ENCODE data around the gene BZW1. TPM values are rescaled to one million over a fixed set of nuclear protein-coding genes. Genes with fewer than 3 reads are reported as not detected.

Gene BZW1
- polyA plus RNA-seq, 1 of the 3 experiments (the other 2 are of a cell fraction) = 131 TPM

DNA sequence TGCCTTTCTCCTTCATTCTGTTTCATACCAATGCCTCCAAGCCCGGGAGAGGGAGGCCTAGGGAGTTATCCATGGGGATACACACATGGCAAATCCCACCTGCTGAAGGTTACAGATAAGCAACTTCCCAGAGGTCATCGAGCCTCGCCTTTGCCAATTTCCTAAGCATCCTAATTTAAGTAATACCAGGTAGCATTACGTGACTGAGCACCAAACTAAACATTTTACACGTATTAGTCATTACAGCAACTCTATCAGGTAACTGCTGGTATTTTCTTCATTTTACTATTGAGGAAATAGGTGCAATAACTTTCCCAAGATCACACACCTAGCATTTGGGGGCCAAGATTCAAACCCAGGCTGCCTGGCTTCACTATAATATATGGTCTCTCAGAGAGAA is 30.1 kb upstream of the BZW1 start:
- no peak for DNase-seq
- ChIA-PET CTCF (no interaction called here), POLR2A (no interaction called here)
- no peak overlapping the region for H3K4me2 ChIP-seq
- no peaks in the 10 kb centered on the region for H3K36me3 ChIP-seq (replicated peaks in 1 of 2; ENCODE audit: control insufficient read depth in 1 of 2, insufficient read depth in 2 of 2, low read length in 1 of 2)
- no peaks in the 10 kb centered on the region for H3K79me2 ChIP-seq (ENCODE audit: insufficient read depth)
- H3K9me2 ChIP-seq = no peaks in the 10 kb centered on the region
- H3K4me3 ChIP-seq (ENCODE audit: low read depth in 2 of 2, low read length in 1 of 2) = no peak overlapping the region
- TF ChIP-seq GABPA (IDR thresholded peaks at IDR 0.05; ENCODE audit: low read depth) = no peak
- TF ChIP-seq ZBTB33 (IDR thresholded peaks at IDR 0.05; ENCODE audit: borderline replicate concordance, low read depth) = no peak
- no peak for TF ChIP-seq FOXM1 (IDR thresholded peaks at IDR 0.05; ENCODE audit: low read depth)
- no peak for TF ChIP-seq SIN3A (IDR thresholded peaks at IDR 0.05; ENCODE audit: borderline replicate concordance, low read depth, low read length)
- TF ChIP-seq TAF1 (IDR thresholded peaks at IDR 0.05; ENCODE audit: borderline replicate concordance, low read depth, low read length) = no peak
- TF ChIP-seq EZH2phosphoT487 (IDR thresholded peaks at IDR 0.05; ENCODE audit: borderline replicate concordance, low read depth) = no peak
- TF ChIP-seq PBX3 (IDR thresholded peaks at IDR 0.05) = no peak
- no peak for TF ChIP-seq POLR2AphosphoS5 (IDR thresholded peaks at IDR 0.05; ENCODE audit: low read depth, low read length)
- TF ChIP-seq RFX5 (IDR thresholded peaks at IDR 0.05; ENCODE audit: low read length) = no peak
- TF ChIP-seq, protein P1, sequence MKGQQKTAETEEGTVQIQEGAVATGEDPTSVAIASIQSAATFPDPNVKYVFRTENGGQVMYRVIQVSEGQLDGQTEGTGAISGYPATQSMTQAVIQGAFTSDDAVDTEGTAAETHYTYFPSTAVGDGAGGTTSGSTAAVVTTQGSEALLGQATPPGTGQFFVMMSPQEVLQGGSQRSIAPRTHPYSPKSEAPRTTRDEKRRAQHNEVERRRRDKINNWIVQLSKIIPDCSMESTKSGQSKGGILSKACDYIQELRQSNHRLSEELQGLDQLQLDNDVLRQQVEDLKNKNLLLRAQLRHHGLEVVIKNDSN (IDR thresholded peaks at IDR 0.05; ENCODE audit: borderline replicate concordance, low read depth) = no peak
- TF ChIP-seq, protein P2, sequence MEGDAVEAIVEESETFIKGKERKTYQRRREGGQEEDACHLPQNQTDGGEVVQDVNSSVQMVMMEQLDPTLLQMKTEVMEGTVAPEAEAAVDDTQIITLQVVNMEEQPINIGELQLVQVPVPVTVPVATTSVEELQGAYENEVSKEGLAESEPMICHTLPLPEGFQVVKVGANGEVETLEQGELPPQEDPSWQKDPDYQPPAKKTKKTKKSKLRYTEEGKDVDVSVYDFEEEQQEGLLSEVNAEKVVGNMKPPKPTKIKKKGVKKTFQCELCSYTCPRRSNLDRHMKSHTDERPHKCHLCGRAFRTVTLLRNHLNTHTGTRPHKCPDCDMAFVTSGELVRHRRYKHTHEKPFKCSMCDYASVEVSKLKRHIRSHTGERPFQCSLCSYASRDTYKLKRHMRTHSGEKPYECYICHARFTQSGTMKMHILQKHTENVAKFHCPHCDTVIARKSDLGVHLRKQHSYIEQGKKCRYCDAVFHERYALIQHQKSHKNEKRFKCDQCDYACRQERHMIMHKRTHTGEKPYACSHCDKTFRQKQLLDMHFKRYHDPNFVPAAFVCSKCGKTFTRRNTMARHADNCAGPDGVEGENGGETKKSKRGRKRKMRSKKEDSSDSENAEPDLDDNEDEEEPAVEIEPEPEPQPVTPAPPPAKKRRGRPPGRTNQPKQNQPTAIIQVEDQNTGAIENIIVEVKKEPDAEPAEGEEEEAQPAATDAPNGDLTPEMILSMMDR (IDR thresholded peaks at IDR 0.05) = no peak
- no peak for TF ChIP-seq FOSL2 (IDR thresholded peaks at IDR 0.05; ENCODE audit: borderline replicate concordance, low read depth)
- no peak for TF ChIP-seq NFIC (IDR thresholded peaks at IDR 0.05; ENCODE audit: borderline replicate concordance)
- TF ChIP-seq ELF1 (IDR thresholded peaks at IDR 0.05) = no peak
- no peak for TF ChIP-seq MXI1 (IDR thresholded peaks at IDR 0.05; ENCODE audit: low read depth, low read length)
- no peak for TF ChIP-seq JUND (IDR thresholded peaks at IDR 0.05)
- no peak for TF ChIP-seq SMC3 (IDR thresholded peaks at IDR 0.05; ENCODE audit: low read depth, low read length)
- TF ChIP-seq EP300 (IDR thresholded peaks at IDR 0.05; ENCODE audit: borderline replicate concordance in 1 of 2, low read depth in 1 of 2, low read length in 1 of 2) = no peak
- H3K9me3 ChIP-seq = no peaks in the 10 kb centered on the region
- no peaks in the 10 kb centered on the region for H4K20me1 ChIP-seq (ENCODE audit: insufficient read depth)
- H3F3A ChIP-seq (replicated peaks; ENCODE audit: insufficient read depth) = peaks cover 13% of the 10 kb centered on the region
- H3K4me1 ChIP-seq (ENCODE audit: control insufficient read depth in 1 of 2, insufficient read depth in 2 of 2, low read depth in 1 of 2, low read length in 1 of 2) = peaks cover 0 to 23% of the 10 kb centered on the region in 2 experiments; a peak in 3 of 4 replicates
- 75% methylated on average over 5 of the region's 5 CpGs for WGBS (ENCODE audit: low lambda C conversion rate)
- no peak overlapping the region for H3K27ac ChIP-seq (ENCODE audit: low read depth in 2 of 2, low read length in 1 of 2)
- H2AFZ ChIP-seq (ENCODE audit: low read depth) = no peak overlapping the region
- H3K27me3 ChIP-seq (ENCODE audit: insufficient read depth) = no peaks in the 10 kb centered on the region
- H3K9ac ChIP-seq = no peak overlapping the region
